Eye (tissue), 1 donor: ENCODE data around the gene CD74.
A peak's percentile ranks its signal among the peaks of the same experiment; 100 is the strongest.
"Not testable (repeated sequence)": the region's sequence is repeated elsewhere in the genome, so short reads cannot be mapped to it uniquely, and the experiment has no call there.

Experiments
- DNase-seq: peaks from one replicate; pipeline ENCODE4 v3.0.0-alpha.2; 2015

Gene CD74

GRCh38 chr5:150412319-150413175, at the start of gene CD74:
Gene CD74, minus strand, starts transcription at chr5:150412910. Its CDS starts 161 bp downstream, at chr5:150412749.
- peak; percentile 83 for DNase-seq

DNA sequence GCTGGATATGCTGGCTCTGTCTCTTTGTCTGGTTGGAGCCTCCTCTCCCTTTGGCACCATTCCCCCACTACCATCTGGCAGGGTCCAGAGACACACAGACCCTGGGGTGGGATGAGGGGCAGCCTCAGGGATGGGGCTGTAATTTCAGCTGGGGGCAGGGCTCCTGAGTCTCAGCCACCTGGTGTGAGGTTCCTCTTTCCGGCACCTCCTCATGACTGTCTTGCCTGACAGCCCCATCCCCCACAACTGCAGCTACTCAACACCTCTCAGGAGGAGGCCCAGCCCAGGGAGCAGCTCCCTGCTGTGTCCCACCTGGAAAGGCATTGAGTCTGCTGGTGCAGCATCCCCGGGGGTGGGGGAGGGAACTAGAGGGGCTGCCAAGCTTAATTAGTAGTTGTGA, 48.5 kb upstream of the CD74 start:
- DNase-seq = peak; percentile 23

GRCh38 chr5:150460781-150461180, 48.1 kb upstream of the CD74 start:
- DNase-seq = no peak

DNA sequence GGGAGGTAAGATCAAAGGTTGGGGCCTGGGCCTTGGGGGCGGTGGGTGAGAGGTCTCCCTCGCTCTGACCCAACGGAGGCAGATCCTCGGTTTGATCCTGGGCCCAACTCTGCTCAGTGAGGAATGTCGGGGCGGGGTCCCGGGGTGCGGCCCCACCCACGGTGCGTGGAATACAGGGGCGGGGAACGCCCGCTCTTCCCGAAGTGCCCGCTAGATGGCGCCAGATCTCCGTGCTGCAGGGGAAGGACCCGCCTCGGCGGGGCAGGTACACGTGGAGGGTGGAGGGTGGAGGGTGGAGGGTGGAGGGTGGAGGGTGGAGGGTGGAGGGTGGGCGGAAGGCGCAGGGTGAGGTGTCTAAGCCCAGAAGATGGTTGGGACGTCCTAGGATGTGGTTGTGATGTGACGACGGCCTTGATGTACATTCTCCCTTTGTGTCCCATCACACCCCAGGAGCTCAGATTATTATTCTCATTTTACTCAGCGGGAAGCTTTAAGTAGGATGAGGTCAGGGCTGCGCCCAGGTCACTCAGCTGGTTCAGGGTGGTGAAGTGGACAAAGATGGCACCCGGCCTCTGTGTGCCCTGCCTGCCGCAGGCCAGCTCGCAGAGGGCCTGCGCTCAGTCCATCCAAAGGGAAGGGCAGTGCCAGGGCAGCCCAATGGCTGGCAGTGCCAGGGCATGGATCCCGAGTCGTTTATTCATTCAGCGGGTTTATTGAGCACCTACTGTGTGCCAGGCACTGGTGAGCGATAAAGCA, 46.3 kb upstream of the CD74 start:
- peak; percentile 90 for DNase-seq

DNA sequence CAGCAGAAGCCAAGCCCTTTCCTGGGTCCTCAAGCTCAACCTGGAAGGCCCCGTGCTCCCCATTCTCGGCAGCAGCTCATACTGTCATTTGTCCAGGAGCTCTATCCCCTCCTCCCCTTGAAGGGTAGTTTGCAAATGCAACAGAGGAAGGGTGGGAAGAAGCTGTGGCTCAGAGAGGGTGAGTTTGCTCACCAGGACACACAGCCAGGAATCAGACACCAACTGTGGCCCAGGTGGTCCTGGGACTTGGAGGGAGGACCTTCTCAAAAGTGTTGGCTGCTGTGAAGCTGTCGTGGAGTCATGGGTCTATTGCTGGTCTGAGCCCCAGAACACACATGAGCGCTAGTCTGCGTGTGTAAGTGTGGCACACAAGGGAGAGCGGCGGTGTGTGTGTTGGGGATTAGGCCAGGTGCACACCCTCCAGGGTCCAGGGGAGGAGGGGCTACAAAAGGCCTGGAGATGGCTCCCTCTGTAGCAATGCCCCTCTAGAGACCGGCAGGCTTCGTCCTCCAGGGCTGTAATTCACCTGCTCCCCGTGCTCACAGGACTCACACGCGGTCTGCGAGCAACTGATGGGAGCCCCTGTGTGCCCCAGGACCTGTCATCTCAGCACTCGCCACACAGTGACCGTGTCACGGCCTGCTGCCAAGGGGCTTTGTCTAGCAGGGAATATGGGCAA, 45.0 kb upstream of the CD74 start:
- no peak for DNase-seq

DNA sequence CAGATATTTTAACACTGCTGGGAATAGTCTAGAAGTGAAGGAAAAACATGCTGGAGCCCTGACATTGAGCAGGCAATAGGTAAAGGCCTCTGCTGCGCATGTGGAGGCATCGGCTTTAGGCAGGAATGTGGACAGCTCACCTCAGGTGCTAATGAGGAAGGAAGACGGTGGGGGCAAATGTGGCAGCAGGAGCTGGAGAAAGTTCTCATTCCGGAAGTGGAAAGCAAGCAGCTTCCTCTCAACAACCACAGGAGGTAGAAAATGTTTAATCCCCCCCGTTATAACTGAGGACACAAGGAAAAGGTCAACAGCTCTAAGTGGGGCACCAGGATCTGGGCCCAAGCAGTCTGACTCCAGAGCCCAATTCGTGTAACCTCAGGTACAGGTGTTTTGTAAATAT, 44.4 kb upstream of the CD74 start:
- no peak for DNase-seq

DNA sequence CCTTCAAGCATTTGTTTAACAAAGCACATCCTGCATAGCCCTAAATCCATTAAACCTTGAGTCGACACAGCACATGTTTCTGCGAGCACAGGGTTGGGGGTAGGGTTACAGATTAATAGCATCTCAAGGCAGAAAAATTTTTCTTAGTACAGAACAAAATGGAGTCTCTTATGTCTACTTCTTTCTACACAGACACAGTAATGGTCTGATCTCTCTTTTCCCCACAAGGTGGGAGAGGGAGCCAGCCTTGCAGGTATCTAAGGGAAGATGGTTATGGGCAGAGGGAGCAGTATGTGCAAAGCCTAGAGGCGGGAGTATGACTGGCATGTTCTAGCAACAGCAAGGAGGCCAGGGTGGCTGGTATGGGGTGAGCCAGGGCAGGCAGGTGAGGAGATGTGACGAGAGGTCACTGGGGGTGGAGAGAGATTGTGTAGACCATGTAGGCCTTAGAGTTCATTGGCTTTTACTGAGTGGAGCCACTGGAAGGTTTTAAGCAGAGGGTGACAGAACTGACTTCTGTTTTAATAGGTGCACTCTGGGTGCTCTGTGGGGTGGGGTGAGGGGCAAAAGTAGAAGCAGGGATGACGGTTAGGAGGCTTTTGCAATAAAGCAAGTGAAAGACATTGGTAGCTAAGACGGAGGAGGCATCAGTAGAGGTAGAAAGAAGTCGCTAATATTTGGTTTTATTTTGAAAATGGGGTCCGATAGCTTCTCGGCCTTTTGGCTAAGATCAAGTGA, 42.0 kb upstream of the CD74 start:
- DNase-seq = no peak

DNA sequence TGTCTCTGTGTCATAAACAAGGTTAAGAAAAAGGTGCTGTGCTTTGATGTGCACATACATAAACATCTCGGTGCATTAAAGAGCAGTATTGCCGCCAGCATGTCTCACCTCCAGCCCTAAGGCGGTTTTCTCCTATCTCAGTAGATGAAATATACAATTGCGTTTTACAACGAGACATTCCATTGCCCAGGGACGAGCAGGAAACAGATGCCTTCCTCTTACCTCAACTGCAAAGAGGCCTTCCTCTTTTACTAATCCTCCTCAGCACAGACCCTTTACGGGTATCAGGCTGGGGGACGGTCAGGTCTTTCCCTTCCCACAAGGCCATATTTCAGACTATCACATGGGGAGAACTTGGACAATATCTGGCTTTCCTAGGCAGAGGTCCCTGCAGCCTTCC, 41.3 kb upstream of the CD74 start:
- DNase-seq = not testable (repeated sequence)

DNA sequence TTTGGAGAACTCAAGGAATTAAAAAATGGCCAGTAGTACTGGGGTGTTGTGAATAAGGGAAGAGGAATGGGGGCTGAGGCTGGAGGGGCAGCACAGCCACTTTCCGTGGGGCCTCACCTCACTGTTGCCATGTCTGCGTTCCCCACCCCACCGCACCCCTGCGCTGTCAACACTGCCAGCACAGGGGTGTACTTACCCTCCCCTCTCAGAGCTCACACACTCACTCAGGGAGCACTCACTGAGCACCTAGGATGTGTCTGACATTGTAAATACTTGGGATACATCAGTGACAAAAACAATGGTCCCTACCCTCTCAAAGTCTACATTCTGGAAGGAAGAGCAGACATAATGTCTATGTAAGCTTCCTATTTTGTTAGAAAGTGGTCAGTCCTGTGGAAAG, 40.2 kb upstream of the CD74 start:
- DNase-seq = no peak

DNA sequence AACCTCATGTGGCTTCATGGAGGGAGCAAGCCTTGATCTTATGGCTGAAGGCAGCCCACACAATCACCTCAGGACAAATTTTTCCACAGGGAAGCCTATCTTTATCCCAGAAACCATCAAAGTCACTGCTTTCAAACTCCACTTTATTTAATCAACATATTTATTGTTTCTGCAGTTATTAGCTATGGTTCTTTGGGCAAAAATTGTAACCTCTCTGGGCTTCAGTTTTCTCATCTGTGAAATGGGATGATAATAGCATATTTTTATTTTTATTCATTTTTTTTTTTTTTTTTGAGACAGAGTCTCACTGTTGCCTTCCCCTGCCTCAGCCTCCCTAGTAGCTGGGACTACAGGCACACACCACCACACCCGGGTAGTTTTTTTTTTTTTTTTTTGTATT, 38.9 kb upstream of the CD74 start:
- no peak for DNase-seq

DNA sequence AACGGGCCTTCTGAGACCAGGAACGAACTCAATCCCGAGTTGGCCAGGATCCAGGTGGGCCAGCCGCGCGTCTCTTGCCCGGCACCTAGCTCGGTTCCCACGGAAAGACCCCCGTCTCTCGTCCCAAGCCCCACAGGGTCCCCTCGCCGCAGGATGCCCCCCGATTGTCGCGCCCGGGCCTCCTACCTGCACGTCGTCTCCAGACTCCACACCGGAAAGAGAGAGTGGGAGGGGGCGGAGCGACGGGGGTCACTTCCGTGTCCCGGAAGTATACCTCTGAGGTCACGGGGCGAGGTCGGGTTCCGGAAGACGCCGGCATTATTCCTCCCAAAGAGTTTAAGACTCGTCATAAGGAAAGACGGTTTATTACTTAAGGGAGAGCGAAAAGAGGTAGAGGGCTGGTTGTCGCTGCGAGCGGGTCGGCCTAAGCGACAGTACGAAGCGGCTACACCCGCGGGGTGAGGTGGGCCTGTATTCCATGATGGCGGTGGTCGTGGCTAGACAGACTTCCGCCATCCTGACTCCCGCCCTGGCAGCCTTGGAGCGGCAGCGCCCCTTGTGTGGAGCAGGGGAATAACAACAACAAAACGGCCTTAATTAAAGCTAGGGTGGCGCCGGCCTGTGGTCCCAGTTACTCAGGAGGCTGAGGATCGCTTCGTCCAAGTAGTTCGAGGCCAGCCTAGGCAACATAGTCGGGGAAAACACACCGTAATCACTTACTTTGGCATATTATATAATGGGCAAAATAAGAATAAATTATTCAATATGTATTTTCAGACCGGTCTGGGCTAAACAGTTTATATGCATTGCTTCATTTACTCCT, 37.0 kb upstream of the CD74 start, which contains the start of gene RPS14:
RPS14 (minus strand) TSS at position 223 of the 823 bp plus-strand sequence. CDS start 2,006 bp downstream, outside the sequence.
- DNase-seq = peak; percentile 99

DNA sequence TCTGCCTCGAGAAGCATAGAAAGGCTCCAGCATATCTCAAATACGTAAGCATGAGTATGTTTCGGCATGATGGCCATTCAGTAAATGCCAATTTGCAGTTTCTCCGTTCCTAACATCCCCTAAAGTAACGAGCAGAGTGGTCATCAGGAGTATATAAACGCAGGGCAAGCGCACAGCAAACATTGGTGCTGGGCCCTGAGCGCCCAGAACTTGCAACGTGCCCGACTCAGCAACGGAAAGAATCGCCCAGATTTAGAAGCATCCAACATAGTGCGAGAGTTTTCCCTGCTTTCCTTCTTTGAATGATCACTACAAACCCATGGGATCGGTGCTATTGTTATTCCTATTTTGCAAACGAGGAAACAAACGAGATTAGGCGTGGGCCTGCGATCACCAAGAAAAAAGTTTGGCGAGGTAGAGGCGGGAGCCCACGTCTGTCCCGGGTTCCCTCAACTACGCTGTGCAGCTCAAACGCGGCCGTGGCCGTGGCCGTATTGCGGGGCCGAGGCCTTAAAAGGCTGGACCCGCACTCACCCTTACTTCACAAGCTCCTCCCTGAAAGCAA, 36.3 kb upstream of the CD74 start:
- DNase-seq = no peak

GRCh38 chr5:150448334-150448733, 35.6 kb upstream of the CD74 start:
- no peak for DNase-seq

- no peak for DNase-seq
Observed at GRCh38 chr5:150447188-150447587, 34.5 kb upstream of the CD74 start.

DNA sequence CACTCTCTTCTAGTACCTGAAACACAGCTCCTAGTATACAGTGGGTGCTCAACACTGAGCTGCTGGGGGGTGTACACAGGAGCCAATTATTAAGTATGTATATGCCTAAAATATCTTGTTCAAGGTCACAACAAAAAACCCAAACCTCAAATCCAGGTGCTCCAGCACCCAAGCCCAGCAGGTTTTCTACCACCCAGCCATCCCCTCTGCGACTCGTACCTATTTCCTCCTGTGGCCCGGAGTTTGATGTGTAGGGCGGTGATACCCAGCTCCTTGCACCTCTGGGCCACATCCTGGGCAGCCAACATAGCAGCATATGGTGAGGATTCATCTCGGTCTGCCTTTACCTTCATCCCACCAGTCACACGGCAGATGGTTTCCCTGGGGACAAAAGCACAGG, 33.9 kb upstream of the CD74 start:
- DNase-seq = no peak

DNA sequence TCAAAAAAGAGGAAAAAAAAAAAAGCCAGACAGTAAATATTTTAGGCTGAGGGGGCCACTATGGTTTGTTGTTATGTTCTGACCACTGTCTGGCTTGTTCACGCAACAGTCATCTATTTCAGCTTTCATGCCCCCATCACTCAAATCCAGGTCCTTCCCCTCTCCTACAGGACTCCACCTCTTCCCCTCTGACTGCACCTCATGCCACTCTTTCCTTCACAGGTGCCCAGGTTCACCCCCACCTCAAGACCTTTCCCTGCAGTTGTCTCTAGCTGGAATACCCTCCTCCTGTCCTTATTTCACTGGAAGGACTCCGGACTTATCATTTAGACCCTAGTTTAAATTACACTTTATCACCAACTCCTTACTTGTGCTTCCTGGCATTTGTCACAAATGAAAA, 33.4 kb upstream of the CD74 start:
- DNase-seq = no peak

DNA sequence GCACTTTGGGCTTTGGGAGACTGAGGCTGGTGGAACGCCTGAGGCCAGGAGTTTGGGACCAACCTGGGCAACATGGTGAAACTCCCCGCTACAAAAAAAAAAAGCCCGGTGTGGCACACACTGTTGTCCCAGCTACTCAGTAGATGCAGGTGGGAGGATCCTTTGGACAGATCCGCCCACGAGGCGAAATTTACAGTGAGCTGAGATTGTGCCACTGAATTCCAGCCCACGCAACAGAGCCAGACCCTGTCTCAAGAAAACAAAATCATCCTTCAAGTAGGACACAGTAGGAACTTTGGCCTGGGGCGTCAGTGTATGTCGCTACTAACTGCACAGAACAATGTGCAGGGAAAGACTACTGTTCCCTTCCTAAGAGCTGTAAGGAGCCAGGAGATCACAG, 32.1 kb upstream of the CD74 start:
- no peak for DNase-seq

DNA sequence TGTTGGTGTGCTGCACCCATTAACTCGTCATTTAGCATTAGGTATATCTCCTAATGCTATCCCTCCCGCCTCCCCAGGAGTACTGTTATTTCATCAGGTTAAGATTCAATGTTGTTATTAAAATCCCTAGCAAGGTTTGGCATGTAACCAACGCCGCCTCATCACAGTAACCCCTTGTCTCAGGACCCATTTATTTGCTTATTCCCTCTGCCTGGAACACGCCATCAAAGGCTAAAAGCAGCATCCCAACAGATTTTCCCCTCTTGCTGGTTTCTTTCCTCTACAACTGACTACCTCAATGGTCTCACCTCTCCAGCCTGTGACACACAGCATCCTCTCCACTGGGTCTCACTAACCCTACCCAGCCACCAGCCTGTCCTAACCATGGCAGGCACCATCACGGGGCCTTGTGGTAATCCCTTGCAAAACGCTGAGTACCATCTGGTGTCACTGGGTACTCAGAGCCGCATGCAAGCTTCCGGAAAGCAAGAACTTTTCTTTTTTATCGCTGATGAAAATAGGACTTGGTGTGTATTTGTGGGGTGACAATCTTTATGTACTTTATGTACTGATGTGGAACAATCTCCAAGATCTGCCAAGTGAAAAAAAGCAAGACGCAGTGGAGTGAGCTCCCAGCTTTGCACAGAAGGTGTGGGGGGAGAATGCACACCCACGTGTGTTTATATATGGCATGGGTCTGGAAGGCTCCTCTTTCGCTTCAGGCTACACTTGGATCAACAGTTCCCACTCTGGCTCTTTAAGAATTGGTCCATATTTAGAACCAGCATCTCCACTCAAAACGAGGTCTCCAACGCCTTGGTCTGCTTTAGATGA, 30.7 kb upstream of the CD74 start:
- DNase-seq = no peak

GRCh38 chr5:150442699-150443080, 30.0 kb upstream of the CD74 start:
- DNase-seq = no peak
